ENCODE measurements around the gene RPRD1B. TPM values are rescaled to one million over a fixed set of nuclear protein-coding genes. Genes with fewer than 3 reads are reported as not detected.

The RPRD1B gene
- polyA plus RNA-seq, 1 experiment: 23.7 TPM

DNA sequence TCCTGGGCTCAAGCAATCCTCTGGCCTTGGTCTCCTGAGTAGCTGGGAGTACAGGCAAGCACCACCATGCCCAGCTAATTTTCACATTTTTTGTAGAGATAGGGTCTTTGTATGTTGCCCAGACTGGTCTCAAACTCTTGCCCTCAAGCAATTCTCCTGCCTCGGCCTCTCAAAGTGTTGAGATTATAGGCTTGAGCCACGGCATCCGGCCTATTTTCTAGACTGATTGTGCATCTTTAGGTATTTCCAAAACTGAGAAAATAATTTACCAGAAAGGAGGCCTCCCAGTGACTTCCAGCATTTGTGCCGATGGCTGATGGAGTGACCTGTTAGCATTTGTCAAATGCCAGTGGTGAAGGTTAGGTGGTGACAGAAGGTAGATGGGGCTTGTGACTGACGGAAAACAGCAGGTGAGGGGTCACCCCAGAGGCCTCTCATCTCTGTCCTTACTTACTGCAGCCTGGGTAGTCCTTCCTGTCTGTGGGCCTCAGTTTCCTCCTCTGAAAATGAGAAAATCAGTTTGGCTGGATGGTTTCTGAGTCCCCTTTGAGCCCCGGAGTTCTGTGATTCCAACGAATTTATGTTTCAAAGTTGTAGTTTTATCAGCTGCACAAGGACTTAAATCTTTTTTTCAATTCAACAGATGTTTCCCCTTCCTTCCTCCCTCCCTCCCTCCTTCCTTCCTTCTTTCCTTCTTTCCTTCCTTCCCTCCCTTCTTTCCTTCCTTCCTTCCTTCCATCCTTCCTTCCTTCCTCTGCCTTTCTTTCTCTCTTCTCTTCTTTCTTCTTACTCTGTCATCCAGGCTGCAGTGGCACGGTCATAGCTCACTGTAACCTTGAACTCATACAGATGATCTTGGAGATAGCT, 78.1 kb downstream of the RPRD1B start:
- Histone ChIP-seq H3K27ac (ENCODE audit: low read depth, low read length) (no peak overlapping the region), H3K4me3 (ENCODE audit: low read depth, low read length) (no peak overlapping the region), H3K9me3 (ENCODE audit: control insufficient read depth, insufficient read depth, low read length) (no peaks in the 10 kb centered on the region), H3K27me3 (ENCODE audit: control insufficient read depth, insufficient read depth, low read length) (no peaks in the 10 kb centered on the region)
- CTCF ChIA-PET: interaction anchor here (1.7 kb wide), 1 partner anchor 54 kb away, joined by 7 read pairs; no protein-coding TSS in a partner anchor
- TF ChIP-seq, protein P1, sequence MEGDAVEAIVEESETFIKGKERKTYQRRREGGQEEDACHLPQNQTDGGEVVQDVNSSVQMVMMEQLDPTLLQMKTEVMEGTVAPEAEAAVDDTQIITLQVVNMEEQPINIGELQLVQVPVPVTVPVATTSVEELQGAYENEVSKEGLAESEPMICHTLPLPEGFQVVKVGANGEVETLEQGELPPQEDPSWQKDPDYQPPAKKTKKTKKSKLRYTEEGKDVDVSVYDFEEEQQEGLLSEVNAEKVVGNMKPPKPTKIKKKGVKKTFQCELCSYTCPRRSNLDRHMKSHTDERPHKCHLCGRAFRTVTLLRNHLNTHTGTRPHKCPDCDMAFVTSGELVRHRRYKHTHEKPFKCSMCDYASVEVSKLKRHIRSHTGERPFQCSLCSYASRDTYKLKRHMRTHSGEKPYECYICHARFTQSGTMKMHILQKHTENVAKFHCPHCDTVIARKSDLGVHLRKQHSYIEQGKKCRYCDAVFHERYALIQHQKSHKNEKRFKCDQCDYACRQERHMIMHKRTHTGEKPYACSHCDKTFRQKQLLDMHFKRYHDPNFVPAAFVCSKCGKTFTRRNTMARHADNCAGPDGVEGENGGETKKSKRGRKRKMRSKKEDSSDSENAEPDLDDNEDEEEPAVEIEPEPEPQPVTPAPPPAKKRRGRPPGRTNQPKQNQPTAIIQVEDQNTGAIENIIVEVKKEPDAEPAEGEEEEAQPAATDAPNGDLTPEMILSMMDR (IDR thresholded peaks at IDR 0.05; ENCODE audit: low read depth, low read length): no peak
- POLR2A ChIA-PET: interaction anchor here (1.1 kb wide), 1 partner anchor 27 kb away, joined by 3 read pairs; no protein-coding TSS in a partner anchor
- DNase-seq (ENCODE audit: low read depth, low spot score): no peak

DNA sequence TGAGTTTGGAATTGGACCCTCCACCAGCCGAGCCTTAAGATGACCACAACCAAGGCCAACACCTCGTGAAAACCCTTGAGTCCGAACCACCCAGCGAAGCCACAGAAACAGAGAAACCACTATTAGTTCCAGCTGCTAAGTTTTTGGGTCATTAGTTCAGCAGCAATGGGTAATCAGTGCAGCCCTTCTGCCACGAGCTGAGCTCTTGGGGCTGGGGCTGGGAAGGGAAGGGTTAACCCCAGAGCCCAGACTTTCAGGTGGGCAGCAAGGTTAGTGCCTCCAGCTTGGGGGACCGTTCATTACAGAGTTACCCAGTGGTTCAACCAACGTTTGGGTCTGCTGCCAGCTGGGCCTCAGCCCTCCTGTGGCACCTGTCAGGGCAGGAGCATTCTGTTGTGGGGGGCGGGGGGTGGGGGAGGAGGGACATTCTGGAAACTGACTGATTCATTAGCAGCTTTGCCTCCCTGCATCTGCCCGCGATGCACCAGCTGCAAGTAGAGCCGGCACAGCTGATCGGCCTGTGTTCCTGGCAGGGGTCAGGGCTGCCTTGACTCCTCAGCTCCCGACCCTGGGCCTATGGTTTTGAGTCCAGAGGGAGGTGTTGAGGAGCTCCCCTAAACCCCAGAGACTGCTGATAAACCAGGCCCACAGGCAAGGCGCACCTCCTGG, 78.8 kb downstream of the RPRD1B start:
- no peak overlapping the region for H3K4me3 ChIP-seq (ENCODE audit: low read depth, low read length)
- no peak overlapping the region for H3K27ac ChIP-seq (ENCODE audit: low read depth, low read length)
- TF ChIP-seq, protein P1 (IDR thresholded peaks at IDR 0.05; ENCODE audit: low read depth, low read length): no peak
- no peak for DNase-seq (ENCODE audit: low read depth, low spot score)
- H3K27me3 ChIP-seq (ENCODE audit: control insufficient read depth, insufficient read depth, low read length): no peaks in the 10 kb centered on the region
- no peaks in the 10 kb centered on the region for H3K9me3 ChIP-seq (ENCODE audit: control insufficient read depth, insufficient read depth, low read length)
- ChIA-PET CTCF (interaction anchor here (0.7 kb wide), 1 partner anchor 27 kb away, joined by 3 read pairs; no protein-coding TSS in a partner anchor), POLR2A (interaction anchor here (1.1 kb wide), 1 partner anchor 28 kb away, joined by 3 read pairs; no protein-coding TSS in a partner anchor)

DNA sequence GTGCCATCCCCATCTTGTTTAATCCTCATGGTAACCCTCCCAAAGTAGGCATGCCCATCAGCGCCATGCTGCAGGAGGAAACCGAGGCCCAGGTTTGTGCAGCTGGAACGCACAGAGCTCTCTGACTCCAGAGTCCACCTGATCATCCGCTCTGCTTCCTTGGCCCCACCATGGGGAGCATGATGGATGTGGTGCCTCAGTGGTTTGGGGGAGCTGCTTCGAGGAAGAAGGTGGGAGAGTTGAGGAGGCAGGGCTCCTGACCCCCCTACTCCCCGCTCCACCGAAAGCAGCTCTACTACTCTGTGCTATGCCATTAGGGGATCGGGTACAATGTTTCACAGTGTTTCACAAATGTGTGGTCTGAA, 79.4 kb downstream of the RPRD1B start:
- ChIA-PET POLR2A (interaction anchor here (1.1 kb wide), 1 partner anchor 28 kb away, joined by 3 read pairs; no protein-coding TSS in a partner anchor), CTCF (interaction anchor here (0.7 to 1.6 kb wide), 2 partner anchors 27 to 108 kb away, joined by 3 to 7 read pairs; no protein-coding TSS in a partner anchor)
- H3K27ac ChIP-seq (ENCODE audit: low read depth, low read length): no peak overlapping the region
- H3K27me3 ChIP-seq (ENCODE audit: control insufficient read depth, insufficient read depth, low read length): no peaks in the 10 kb centered on the region
- no peaks in the 10 kb centered on the region for H3K9me3 ChIP-seq (ENCODE audit: control insufficient read depth, insufficient read depth, low read length)
- DNase-seq (ENCODE audit: low read depth, low spot score): no peak
- TF ChIP-seq, protein P1 (IDR thresholded peaks at IDR 0.05; ENCODE audit: low read depth, low read length): no peak
- H3K4me3 ChIP-seq (ENCODE audit: low read depth, low read length): no peak overlapping the region

DNA sequence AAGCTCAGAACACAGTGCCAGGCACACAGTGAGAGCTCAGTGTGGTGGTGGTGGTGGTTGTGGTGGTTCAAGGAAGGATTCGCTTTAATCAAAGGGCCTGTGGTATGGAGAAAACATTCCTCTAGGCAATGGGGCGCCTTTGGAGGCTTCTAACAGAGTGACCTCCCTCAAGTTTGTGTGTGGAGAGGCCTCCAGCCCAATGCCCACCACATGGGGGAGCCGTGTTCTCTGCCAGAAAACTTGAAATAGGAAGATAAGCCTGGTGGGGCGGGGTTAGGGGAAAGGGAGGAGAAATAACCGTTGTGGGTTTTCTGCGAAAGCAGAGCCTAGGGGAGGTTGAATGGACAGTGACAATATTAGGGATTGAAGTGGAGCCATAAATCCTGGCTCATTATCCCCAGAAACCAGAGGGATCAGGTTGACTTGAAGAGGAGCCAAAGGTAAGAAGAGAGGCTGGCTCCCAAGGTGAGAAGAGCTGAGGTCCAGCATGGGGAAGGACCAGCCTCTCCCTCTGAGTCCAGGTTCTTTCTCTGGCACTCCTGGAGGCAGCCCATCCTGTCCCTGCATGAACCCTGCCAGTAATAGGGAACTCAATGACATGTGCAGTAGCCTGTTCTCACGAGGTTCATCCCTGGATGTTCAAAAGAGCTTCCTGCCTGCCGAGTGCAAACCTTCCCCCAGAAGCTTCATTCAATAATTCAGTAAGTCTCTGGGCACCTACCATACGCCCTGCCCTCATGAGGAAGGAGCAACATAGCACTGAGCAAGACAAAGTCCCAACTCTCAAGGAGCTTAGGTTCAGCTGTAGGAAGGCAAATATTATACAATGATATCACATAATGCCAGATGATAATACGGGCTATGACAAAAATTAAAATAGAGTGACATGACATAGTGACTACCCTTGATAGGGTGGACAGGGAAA, 80.1 kb downstream of the RPRD1B start:
- CTCF ChIA-PET: interaction anchor here (1.6 kb wide), 1 partner anchor 108 kb away, joined by 7 read pairs; no protein-coding TSS in a partner anchor
- Histone ChIP-seq H3K27me3 (ENCODE audit: control insufficient read depth, insufficient read depth, low read length) (no peaks in the 10 kb centered on the region), H3K9me3 (ENCODE audit: control insufficient read depth, insufficient read depth, low read length) (no peaks in the 10 kb centered on the region), H3K27ac (ENCODE audit: low read depth, low read length) (no peak overlapping the region), H3K4me3 (ENCODE audit: low read depth, low read length) (no peak overlapping the region)
- TF ChIP-seq, protein P1 (IDR thresholded peaks at IDR 0.05; ENCODE audit: low read depth, low read length): peak; percentile 18; the same call in 1 of the 2 replicates
- no peak for DNase-seq (ENCODE audit: low read depth, low spot score)
- POLR2A ChIA-PET: interaction anchor here (1.3 kb wide), 1 partner anchor 14 kb away, joined by 4 read pairs; no protein-coding TSS in a partner anchor
